Measurements from ENCODE around the gene NOP14.
"Not testable (repeated sequence)": the region's sequence is repeated elsewhere in the genome, so short reads cannot be mapped to it uniquely, and the experiment has no call there.

The NOP14 gene

GRCh38 chr4:2963175-2963965, at the start of gene NOP14, which contains the start of gene GRK4:
TSS of gene NOP14 (minus strand) at chr4:2963406. CDS start at chr4:2963319, 87 bp downstream.
TSS of gene GRK4 (plus strand) at chr4:2963571. CDS start at chr4:2964071, 500 bp downstream.
- peak; percentile 94 for DNase-seq

GRCh38 chr4:3011456-3012220, 48.4 kb upstream of the NOP14 start:
- no peak for DNase-seq

- DNase-seq = peak; percentile 73
These were observed 47.8 kb upstream of the NOP14 start for GRCh38 chr4:3010998-3011397.

GRCh38 chr4:3010577-3010976, 47.4 kb upstream of the NOP14 start:
- DNase-seq = no peak

- DNase-seq = peak; percentile 4
These were observed 46.2 kb upstream of the NOP14 start for GRCh38 chr4:3009422-3009821.

- no peak for DNase-seq
These were observed 44.5 kb upstream of the NOP14 start for GRCh38 chr4:3007724-3008123.

GRCh38 chr4:2996415-2996814, 33.2 kb upstream of the NOP14 start:
- DNase-seq = no peak

GRCh38 chr4:2995546-2996265, 32.5 kb upstream of the NOP14 start:
- no peak for DNase-seq

GRCh38 chr4:2994917-2995316, 31.7 kb upstream of the NOP14 start:
- DNase-seq = no peak

- DNase-seq = no peak
These were observed 28.0 kb upstream of the NOP14 start for GRCh38 chr4:2991243-2991642.

- DNase-seq = not testable (repeated sequence)
These were observed 20.5 kb upstream of the NOP14 start for GRCh38 chr4:2983715-2984114.

- no peak for DNase-seq
These were observed 18.8 kb upstream of the NOP14 start for GRCh38 chr4:2982012-2982411.

- DNase-seq = no peak
These were observed 18.1 kb upstream of the NOP14 start for GRCh38 chr4:2981256-2981819.

- no peak for DNase-seq
These were observed 14.2 kb upstream of the NOP14 start for GRCh38 chr4:2977211-2978088.

- DNase-seq = no peak
These were observed 8.1 kb upstream of the NOP14 start for GRCh38 chr4:2971275-2971674.

- no peak for DNase-seq
These were observed 5.2 kb upstream of the NOP14 start for GRCh38 chr4:2968381-2968780.

GRCh38 chr4:2965262-2965661, 2.1 kb upstream of the NOP14 start:
- no peak for DNase-seq

GRCh38 chr4:2964706-2965258, 1.6 kb upstream of the NOP14 start:
- no peak for DNase-seq

GRCh38 chr4:2963966-2964471, 813 bp upstream of the NOP14 start:
- peak; percentile 42 for DNase-seq

- peak; percentile 15 for DNase-seq
These were observed 512 bp downstream of the NOP14 start for GRCh38 chr4:2962614-2963174.

- DNase-seq = no peak
These were observed 1.3 kb downstream of the NOP14 start for GRCh38 chr4:2961811-2962441.

Data from HCEC 1CT (cell line).